Measurements from ENCODE around the gene NLGN1. TPM values are rescaled to one million over a fixed set of nuclear protein-coding genes. Genes with fewer than 3 reads are reported as not detected.

NLGN1 gene
- total and polyA plus RNA-seq, 2 of the 8 experiments (the other 6 are each of a cell fraction or from before 2014, with no cell fraction given), result 7.8 to 14.8 TPM

GRCh38 chr3:174332391-174332790, 934.8 kb downstream of the NLGN1 start:
- Histone ChIP-seq H3K4me3 (ENCODE audit: extremely low read depth in 1 of 4, insufficient read depth in 2 of 4, low read depth in 3 of 4, low read length in 4 of 4) (no peak overlapping the region), H2AFZ (ENCODE audit: low read length) (no peak overlapping the region), H3K79me2 (ENCODE audit: control insufficient read depth in 1 of 2, insufficient read depth in 2 of 2, low read length in 2 of 2) (no peaks in the 10 kb centered on the region), H2BK12ac (ENCODE audit: low read depth, low read length) (no peak overlapping the region), H3K4ac (replicated peaks; ENCODE audit: insufficient read length, low read depth, low read length) (no peak overlapping the region), H2BK120ac (replicated peaks; ENCODE audit: low read depth, low read length) (no peak overlapping the region), H4K8ac (ENCODE audit: extremely low read depth, insufficient read depth, low read length) (no peak overlapping the region), H4K20me1 (replicated peaks in 1 of 2; ENCODE audit: control insufficient read depth in 1 of 2, insufficient read depth in 2 of 2, low read length in 2 of 2) (no peaks in the 10 kb centered on the region), H2BK5ac (ENCODE audit: low read depth, low read length) (no peak overlapping the region), H3K23me2 (ENCODE audit: low read depth, low read length) (no peaks in the 10 kb centered on the region), H3K27ac (ENCODE audit: low read depth, low read length) (no peak overlapping the region), H2BK15ac (ENCODE audit: low read length) (no peak overlapping the region), H3K9ac (replicated peaks in 1 of 4; ENCODE audit: extremely low read depth in 1 of 4, low read depth in 3 of 4, low read length in 3 of 4) (no peak overlapping the region), H3K4me2 (ENCODE audit: insufficient read depth in 1 of 2, low read depth in 2 of 2, low read length in 2 of 2) (no peak overlapping the region), H3K14ac (ENCODE audit: insufficient read length) (no peak overlapping the region), H3K36me3 (ENCODE audit: control insufficient read depth in 2 of 4, insufficient read depth in 4 of 4, low read length in 3 of 4) (no peaks in the 10 kb centered on the region), H3K79me1 (ENCODE audit: low read depth, low read length) (no peaks in the 10 kb centered on the region), H4K91ac (replicated peaks; ENCODE audit: insufficient read length, low read length) (no peak overlapping the region), H3K4me1 (replicated peaks in 1 of 4; ENCODE audit: control insufficient read depth in 3 of 4, insufficient read depth in 4 of 4, low read length in 3 of 4) (peaks cover 0 to 5% (median 0%) of the 10 kb centered on the region in 4 experiments; a peak in 2 of 7 replicates), H4K5ac (ENCODE audit: insufficient read length, low read depth, low read length) (no peak overlapping the region), H3K18ac (ENCODE audit: extremely low read depth, low read length) (no peak overlapping the region), H3K56ac (replicated peaks; ENCODE audit: insufficient read length, low read depth, low read length) (no peak overlapping the region), H2BK20ac (ENCODE audit: low read length) (no peak overlapping the region), H3K23ac (ENCODE audit: insufficient read length) (no peak overlapping the region), H2AK5ac (ENCODE audit: low read depth, low read length) (no peak overlapping the region), H3K9me3 (ENCODE audit: insufficient read depth in 2 of 2, low read depth in 1 of 2, low read length in 1 of 2) (no peaks in the 10 kb centered on the region), H3K27me3 (replicated peaks in 1 of 4; ENCODE audit: control insufficient read depth in 3 of 4, extremely low read depth in 1 of 4, insufficient read depth in 3 of 4, low read length in 3 of 4) (no peaks in the 10 kb centered on the region)
- TF ChIP-seq CBX5 (IDR thresholded peaks at IDR 0.05; ENCODE audit: low read depth, low read length) (no peak), ATF3 (IDR thresholded peaks at IDR 0.05; ENCODE audit: insufficient read depth, low read depth, low read length) (no peak), KDM1A (IDR thresholded peaks at IDR 0.05; ENCODE audit: borderline replicate concordance, low read length) (no peak), JUND (IDR thresholded peaks at IDR 0.05; ENCODE audit: low read length) (no peak), KDM5A (IDR thresholded peaks at IDR 0.05; ENCODE audit: low read length) (no peak), BACH1 (IDR thresholded peaks at IDR 0.05; ENCODE audit: low read length) (no peak)
- ChIA-PET POLR2A (ENCODE audit: partially characterized antibody) (no interaction called here), CTCF (ENCODE audit: partially characterized antibody) (no interaction called here)
- no peak for DNase-seq (ENCODE audit: low read depth in 1 of 2, low spot score in 2 of 2)
- FAIRE-seq, result no peak
- WGBS, 2 experiments (ENCODE audit: extremely low coverage in 1 of 2, insufficient coverage in 1 of 2, insufficient read length in 1 of 2, insufficient replicate concordance in 2 of 2, low coverage in 1 of 2, low lambda C conversion rate in 2 of 2, missing lambda C conversion rate in 1 of 2), result 85% methylated on average over 2 of the region's 2 CpGs; no CpG with 5 or more reads in 1 of the 2 experiments
